GM19023 (cell line): ENCODE results near the gene MAMLD1.

Source experiments
- ATAC-seq: cut with Tn5 transposase; IDR thresholded peaks from one replicate; pipeline ENCODE4 v1.9.1; 2021; ENCODE audit warnings: mild to moderate bottlenecking, moderate library complexity; ENCODE audit not compliant: unreplicated experiment

MAMLD1 gene

GRCh38 chrX:150495496-150495895 lies 132.4 kb downstream of the MAMLD1 start:
- ATAC-seq, result no peak

- no peak for ATAC-seq
Measured at GRCh38 chrX:150499240-150499639, 136.1 kb downstream of the MAMLD1 start.

GRCh38 chrX:150502091-150502490 lies 139.0 kb downstream of the MAMLD1 start:
- no peak for ATAC-seq

- no peak for ATAC-seq
Measured at GRCh38 chrX:150502979-150503897, 140.1 kb downstream of the MAMLD1 start.

- ATAC-seq, result no peak
Measured at GRCh38 chrX:150503898-150504219, 140.7 kb downstream of the MAMLD1 start.

- ATAC-seq, result no peak
Measured at GRCh38 chrX:150504397-150505182, 141.5 kb downstream of the MAMLD1 start.

- no peak for ATAC-seq
Measured at GRCh38 chrX:150506020-150506419, 142.9 kb downstream of the MAMLD1 start.

GRCh38 chrX:150506486-150506885 lies 143.4 kb downstream of the MAMLD1 start:
- no peak for ATAC-seq

GRCh38 chrX:150507251-150507856 lies 144.2 kb downstream of the MAMLD1 start:
- no peak for ATAC-seq

- ATAC-seq, result no peak
Measured at GRCh38 chrX:150508018-150508417, 144.9 kb downstream of the MAMLD1 start.

GRCh38 chrX:150508451-150509367 lies 145.6 kb downstream of the MAMLD1 start:
- no peak for ATAC-seq

- ATAC-seq, result no peak
Measured at GRCh38 chrX:150509703-150510102, 146.6 kb downstream of the MAMLD1 start.

GRCh38 chrX:150512461-150512901 lies 149.4 kb downstream of the MAMLD1 start:
- no peak for ATAC-seq

- no peak for ATAC-seq
Measured at GRCh38 chrX:150513544-150513943, 150.4 kb downstream of the MAMLD1 start.

- ATAC-seq, result no peak
Measured at GRCh38 chrX:150514462-150514861, 151.3 kb downstream of the MAMLD1 start.

GRCh38 chrX:150515801-150516200 lies 152.7 kb downstream of the MAMLD1 start:
- ATAC-seq, result no peak

GRCh38 chrX:150517303-150517910 lies 154.3 kb downstream of the MAMLD1 start:
- ATAC-seq, result no peak

- ATAC-seq, result no peak
Measured at GRCh38 chrX:150522494-150522893, 159.4 kb downstream of the MAMLD1 start.

- no peak for ATAC-seq
Measured at GRCh38 chrX:150525061-150525919, 162.2 kb downstream of the MAMLD1 start.
